ENCODE data around the gene TMC2.

TMC2 gene

GRCh38 chr20:2617099-2617714 lies 80.8 kb downstream of the TMC2 start:
- Histone ChIP-seq H2AK5ac (ENCODE audit: low read depth, low read length) (no peak overlapping the region), H3K9me3 (replicated peaks in 1 of 2; ENCODE audit: control insufficient read depth in 2 of 2, insufficient read depth in 1 of 2, low read depth in 1 of 2, low read length in 2 of 2) (peaks cover 2 to 4% of the 10 kb centered on the region in 2 donors), H2BK5ac (ENCODE audit: low read length) (no peak overlapping the region), H3K4ac (ENCODE audit: low read length) (no peak overlapping the region), H4K8ac (ENCODE audit: low read depth, low read length) (no peak overlapping the region), H3K4me3 (ENCODE audit: low read length in 2 of 2) (no peak overlapping the region), H3K4me2 (ENCODE audit: insufficient read depth, low read length, poor library complexity, severe bottlenecking) (no peak overlapping the region), H2BK120ac (ENCODE audit: low read depth, low read length) (no peak overlapping the region), H4K91ac (ENCODE audit: low read depth, low read length, poor library complexity) (no peak overlapping the region), H3K36me3 (replicated peaks in 1 of 2; ENCODE audit: control insufficient read depth in 2 of 2, insufficient read depth in 2 of 2, low read length in 2 of 2) (no peaks in the 10 kb centered on the region), H3K79me1 (ENCODE audit: low read depth, low read length) (no peaks in the 10 kb centered on the region), H3K27me3 (ENCODE audit: control insufficient read depth in 3 of 3, insufficient read depth in 3 of 3, low read depth in 1 of 3, low read length in 3 of 3) (peaks cover 0 to 27% (median 0%) of the 10 kb centered on the region in 3 experiments), H3K23ac (ENCODE audit: low read depth, low read length, poor library complexity) (no peak overlapping the region), H3K27ac (replicated peaks; ENCODE audit: low read length) (no peak overlapping the region), H3K4me1 (ENCODE audit: control insufficient read depth in 2 of 2, insufficient read depth in 1 of 2, low read depth in 1 of 2, low read length in 2 of 2) (no peaks in the 10 kb centered on the region), H2AFZ (ENCODE audit: low read length) (no peak overlapping the region), H3K14ac (ENCODE audit: low read length) (no peak overlapping the region), H3K9ac (ENCODE audit: low read depth, low read length, poor library complexity) (no peak overlapping the region), H3K18ac (ENCODE audit: low read length) (no peak overlapping the region), H2BK15ac (ENCODE audit: low read length) (no peak overlapping the region), H2BK12ac (ENCODE audit: low read length) (no peak overlapping the region)
- no peak for DNase-seq (ENCODE audit: low spot score)
- WGBS, 2 donors (ENCODE audit: extremely low coverage in 2 of 2, insufficient read length in 2 of 2, insufficient replicate concordance in 1 of 2): no CpG with 5 or more reads among the region's 16 CpGs

GRCh38 chr20:2618815-2619214 lies 82.4 kb downstream of the TMC2 start:
- Histone ChIP-seq H3K36me3 (replicated peaks in 1 of 2; ENCODE audit: control insufficient read depth in 2 of 2, insufficient read depth in 2 of 2, low read length in 2 of 2) (no peaks in the 10 kb centered on the region), H3K79me1 (ENCODE audit: low read depth, low read length) (no peaks in the 10 kb centered on the region), H2AFZ (ENCODE audit: low read length) (no peak overlapping the region), H4K8ac (ENCODE audit: low read depth, low read length) (no peak overlapping the region), H2BK15ac (ENCODE audit: low read length) (no peak overlapping the region), H2BK5ac (ENCODE audit: low read length) (no peak overlapping the region), H3K23ac (ENCODE audit: low read depth, low read length, poor library complexity) (no peak overlapping the region), H3K14ac (ENCODE audit: low read length) (no peak overlapping the region), H3K4me1 (ENCODE audit: control insufficient read depth in 2 of 2, insufficient read depth in 1 of 2, low read depth in 1 of 2, low read length in 2 of 2) (no peaks in the 10 kb centered on the region), H2AK5ac (ENCODE audit: low read depth, low read length) (no peak overlapping the region), H3K4me3 (ENCODE audit: low read length in 2 of 2) (no peak overlapping the region), H3K4me2 (ENCODE audit: insufficient read depth, low read length, poor library complexity, severe bottlenecking) (no peak overlapping the region), H3K9me3 (replicated peaks in 1 of 2; ENCODE audit: control insufficient read depth in 2 of 2, insufficient read depth in 1 of 2, low read depth in 1 of 2, low read length in 2 of 2) (peaks cover under 1 to 4% of the 10 kb centered on the region in 2 donors), H4K91ac (ENCODE audit: low read depth, low read length, poor library complexity) (no peak overlapping the region), H3K4ac (ENCODE audit: low read length) (no peak overlapping the region), H3K27ac (replicated peaks; ENCODE audit: low read length) (no peak overlapping the region), H2BK12ac (ENCODE audit: low read length) (no peak overlapping the region), H3K27me3 (ENCODE audit: control insufficient read depth in 3 of 3, insufficient read depth in 3 of 3, low read depth in 1 of 3, low read length in 3 of 3) (peaks cover 0 to 30% (median 0%) of the 10 kb centered on the region in 3 experiments), H2BK120ac (ENCODE audit: low read depth, low read length) (no peak overlapping the region), H3K18ac (ENCODE audit: low read length) (no peak overlapping the region), H3K9ac (ENCODE audit: low read depth, low read length, poor library complexity) (no peak overlapping the region)
- no CpG with 5 or more reads among the region's 6 CpGs for WGBS, 2 donors (ENCODE audit: extremely low coverage in 2 of 2, insufficient read length in 2 of 2, insufficient replicate concordance in 1 of 2)
- DNase-seq (ENCODE audit: low spot score): no peak

- Histone ChIP-seq H2AK5ac (ENCODE audit: low read depth, low read length) (no peak overlapping the region), H2BK12ac (ENCODE audit: low read length) (no peak overlapping the region), H3K14ac (ENCODE audit: low read length) (no peak overlapping the region), H3K27me3 (ENCODE audit: control insufficient read depth in 3 of 3, insufficient read depth in 3 of 3, low read depth in 1 of 3, low read length in 3 of 3) (peaks cover 0 to 36% (median 0%) of the 10 kb centered on the region in 3 experiments), H2BK15ac (ENCODE audit: low read length) (no peak overlapping the region), H3K4me2 (ENCODE audit: insufficient read depth, low read length, poor library complexity, severe bottlenecking) (no peak overlapping the region), H3K4me1 (ENCODE audit: control insufficient read depth in 2 of 2, insufficient read depth in 1 of 2, low read depth in 1 of 2, low read length in 2 of 2) (no peaks in the 10 kb centered on the region), H2AFZ (ENCODE audit: low read length) (no peak overlapping the region), H3K18ac (ENCODE audit: low read length) (no peak overlapping the region), H3K79me1 (ENCODE audit: low read depth, low read length) (no peaks in the 10 kb centered on the region), H3K9me3 (replicated peaks in 1 of 2; ENCODE audit: control insufficient read depth in 2 of 2, insufficient read depth in 1 of 2, low read depth in 1 of 2, low read length in 2 of 2) (peaks cover 0 to 4% of the 10 kb centered on the region in 2 donors), H3K36me3 (replicated peaks in 1 of 2; ENCODE audit: control insufficient read depth in 2 of 2, insufficient read depth in 2 of 2, low read length in 2 of 2) (no peaks in the 10 kb centered on the region), H2BK120ac (ENCODE audit: low read depth, low read length) (no peak overlapping the region), H3K27ac (replicated peaks; ENCODE audit: low read length) (no peak overlapping the region), H4K8ac (ENCODE audit: low read depth, low read length) (no peak overlapping the region), H3K23ac (ENCODE audit: low read depth, low read length, poor library complexity) (no peak overlapping the region), H4K91ac (ENCODE audit: low read depth, low read length, poor library complexity) (no peak overlapping the region), H3K4ac (ENCODE audit: low read length) (no peak overlapping the region), H3K4me3 (ENCODE audit: low read length in 2 of 2) (no peak overlapping the region), H3K9ac (ENCODE audit: low read depth, low read length, poor library complexity) (no peak overlapping the region), H2BK5ac (ENCODE audit: low read length) (no peak overlapping the region)
- WGBS, 2 donors (ENCODE audit: extremely low coverage in 2 of 2, insufficient read length in 2 of 2, insufficient replicate concordance in 1 of 2): no CpG with 5 or more reads among the region's 2 CpGs
- no peak for DNase-seq (ENCODE audit: low spot score)
Measured at GRCh38 chr20:2619337-2619736, 83.0 kb downstream of the TMC2 start.

GRCh38 chr20:2619961-2620595 lies 83.7 kb downstream of the TMC2 start:
- H2AK5ac ChIP-seq (ENCODE audit: low read depth, low read length): no peak overlapping the region
- H2BK12ac ChIP-seq (ENCODE audit: low read length): no peak overlapping the region
- no peak overlapping the region for H3K4me2 ChIP-seq (ENCODE audit: insufficient read depth, low read length, poor library complexity, severe bottlenecking)
- no peak overlapping the region for H3K27ac ChIP-seq (replicated peaks; ENCODE audit: low read length)
- no peak overlapping the region for H3K9ac ChIP-seq (ENCODE audit: low read depth, low read length, poor library complexity)
- H3K4me3 ChIP-seq (ENCODE audit: low read length in 2 of 2): no peak overlapping the region
- peaks cover 0 to 4% of the 10 kb centered on the region in 2 donors for H3K9me3 ChIP-seq (replicated peaks in 1 of 2; ENCODE audit: control insufficient read depth in 2 of 2, insufficient read depth in 1 of 2, low read depth in 1 of 2, low read length in 2 of 2)
- H3K79me1 ChIP-seq (ENCODE audit: low read depth, low read length): no peaks in the 10 kb centered on the region
- no peak overlapping the region for H4K8ac ChIP-seq (ENCODE audit: low read depth, low read length)
- no peak overlapping the region for H2AFZ ChIP-seq (ENCODE audit: low read length)
- H3K18ac ChIP-seq (ENCODE audit: low read length): no peak overlapping the region
- H3K4ac ChIP-seq (ENCODE audit: low read length): no peak overlapping the region
- H3K4me1 ChIP-seq (ENCODE audit: control insufficient read depth in 2 of 2, insufficient read depth in 1 of 2, low read depth in 1 of 2, low read length in 2 of 2): no peaks in the 10 kb centered on the region
- H2BK5ac ChIP-seq (ENCODE audit: low read length): no peak overlapping the region
- H4K91ac ChIP-seq (ENCODE audit: low read depth, low read length, poor library complexity): no peak overlapping the region
- DNase-seq (ENCODE audit: low spot score): no peak
- no CpG with 5 or more reads among the region's 3 CpGs for WGBS, 2 donors (ENCODE audit: extremely low coverage in 2 of 2, insufficient read length in 2 of 2, insufficient replicate concordance in 1 of 2)
- H3K14ac ChIP-seq (ENCODE audit: low read length): no peak overlapping the region
- H3K36me3 ChIP-seq (replicated peaks in 1 of 2; ENCODE audit: control insufficient read depth in 2 of 2, insufficient read depth in 2 of 2, low read length in 2 of 2): no peaks in the 10 kb centered on the region
- H2BK120ac ChIP-seq (ENCODE audit: low read depth, low read length): no peak overlapping the region
- H3K23ac ChIP-seq (ENCODE audit: low read depth, low read length, poor library complexity): no peak overlapping the region
- H3K27me3 ChIP-seq (ENCODE audit: control insufficient read depth in 3 of 3, insufficient read depth in 3 of 3, low read depth in 1 of 3, low read length in 3 of 3): peaks cover 0 to 41% (median 0%) of the 10 kb centered on the region in 3 experiments
- no peak overlapping the region for H2BK15ac ChIP-seq (ENCODE audit: low read length)

Data from neuronal stem cell (in vitro differentiated cells).